Measurements from ENCODE around the gene KCNJ13.
"Not testable (repeated sequence)": the region's sequence is repeated elsewhere in the genome, so short reads cannot be mapped to it uniquely, and the experiment has no call there.

Gene KCNJ13

DNA sequence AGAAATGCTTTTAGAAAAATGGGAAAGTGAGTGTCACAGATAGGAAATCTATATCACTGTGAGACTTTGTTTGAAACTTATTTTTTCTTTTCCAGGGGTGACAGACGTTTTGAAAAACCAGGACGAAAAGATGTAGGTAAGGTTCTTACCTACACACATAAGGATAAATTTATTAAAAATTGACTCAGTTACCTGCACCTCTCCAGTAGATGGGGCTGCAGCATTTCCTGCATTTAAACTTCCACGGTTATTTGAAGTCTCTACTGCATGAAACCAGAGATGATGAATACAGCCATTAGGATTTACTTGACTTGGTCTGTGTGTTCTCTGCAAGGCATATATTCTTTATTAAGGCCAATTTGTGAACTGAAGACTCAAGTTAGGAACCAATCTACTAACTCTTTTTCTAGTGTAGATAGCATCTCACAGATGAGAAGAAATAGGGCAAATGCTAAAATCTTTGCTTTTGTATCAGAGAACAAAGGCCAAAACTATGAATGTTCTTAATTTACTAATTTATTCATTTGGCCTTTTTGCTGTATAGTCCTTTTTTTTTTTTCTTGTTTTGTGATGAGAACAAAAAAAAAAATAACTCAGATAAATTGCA, 15.0 kb downstream of the KCNJ13 start:
- DNase-seq: peak in 1 of 14 donors; percentile 10

DNA sequence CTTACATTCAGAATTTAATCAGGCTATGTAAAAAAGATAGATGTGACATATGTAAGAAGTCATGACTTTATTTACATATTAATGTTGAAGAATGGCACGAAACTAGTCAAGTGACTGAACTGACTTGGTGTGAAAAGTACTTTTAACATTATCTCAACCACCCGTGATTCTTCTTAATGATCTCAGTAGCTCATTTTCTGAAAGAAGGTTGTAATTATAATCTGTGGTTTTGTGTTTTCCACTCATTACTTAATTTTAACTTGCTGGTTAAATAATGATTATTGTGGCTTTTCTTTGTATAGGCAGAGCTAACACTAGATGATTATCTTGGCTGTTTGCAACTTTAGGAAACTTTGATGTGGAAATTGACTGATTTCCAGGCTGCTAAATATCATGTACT, 18.5 kb downstream of the KCNJ13 start:
- no peak for DNase-seq

DNA sequence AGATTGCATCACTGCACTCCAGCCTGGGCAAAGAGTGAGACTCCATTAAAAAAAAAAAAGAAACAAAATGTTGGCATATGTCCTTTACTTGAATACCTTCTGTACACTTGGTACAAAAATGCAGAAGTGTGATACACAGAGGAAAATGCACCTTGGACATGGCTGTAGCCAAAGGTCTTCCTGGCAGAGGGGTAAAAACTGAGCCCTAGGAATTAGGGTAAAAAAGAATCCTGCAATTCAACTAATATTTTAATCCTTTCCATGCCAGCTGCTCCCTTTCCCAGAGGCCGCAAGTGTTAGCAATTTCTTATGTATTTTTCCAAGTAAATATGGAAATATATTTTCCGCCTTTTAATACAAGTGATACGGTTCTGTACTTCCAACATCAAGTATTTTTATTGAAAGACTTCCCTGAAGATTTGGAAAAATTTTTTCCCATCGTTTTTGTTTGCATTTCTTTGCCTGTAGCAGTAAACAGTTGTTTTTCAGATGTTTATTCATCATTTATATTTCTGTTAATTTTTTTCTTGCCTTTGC, 26.2 kb downstream of the KCNJ13 start:
- no peak for DNase-seq

DNA sequence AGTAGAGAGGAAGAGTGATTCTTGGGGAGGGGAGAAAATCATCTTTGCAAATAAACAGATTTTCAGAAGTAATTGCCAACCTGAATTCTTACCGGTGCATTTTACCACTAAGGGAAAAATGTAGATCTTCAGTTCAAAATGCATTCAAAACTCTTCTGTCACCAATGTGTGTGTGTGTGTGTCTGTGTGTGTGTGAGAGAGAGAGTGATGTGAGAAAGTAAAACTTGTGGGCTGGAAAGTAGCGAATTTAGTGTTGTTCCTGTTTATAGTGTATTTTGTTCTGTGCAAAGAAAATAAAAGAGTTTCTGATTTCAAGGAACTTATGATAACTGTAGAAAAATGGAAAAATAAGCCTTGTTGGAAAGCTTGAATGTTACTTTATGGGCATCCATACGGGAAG, 27.0 kb downstream of the KCNJ13 start:
- no peak for DNase-seq

DNA sequence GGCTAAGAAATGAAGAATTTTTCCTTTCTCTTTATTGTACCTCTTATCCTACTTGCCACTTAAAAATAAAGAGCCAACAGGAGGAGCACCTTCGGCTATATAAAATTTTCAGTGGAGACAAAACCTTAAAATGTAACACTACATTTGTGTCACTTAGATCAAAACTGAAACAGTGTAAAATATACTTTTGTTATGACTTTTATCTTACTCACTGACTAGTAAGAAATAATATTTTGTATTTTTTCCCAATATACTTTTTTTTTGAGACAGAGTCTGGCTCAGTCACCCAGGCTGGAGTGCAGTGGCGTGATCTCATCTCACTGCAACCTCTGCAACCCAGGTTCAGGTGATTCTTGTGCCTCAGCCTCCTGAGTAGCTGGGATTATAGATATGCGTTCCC, 28.3 kb downstream of the KCNJ13 start:
- DNase-seq: no peak

DNA sequence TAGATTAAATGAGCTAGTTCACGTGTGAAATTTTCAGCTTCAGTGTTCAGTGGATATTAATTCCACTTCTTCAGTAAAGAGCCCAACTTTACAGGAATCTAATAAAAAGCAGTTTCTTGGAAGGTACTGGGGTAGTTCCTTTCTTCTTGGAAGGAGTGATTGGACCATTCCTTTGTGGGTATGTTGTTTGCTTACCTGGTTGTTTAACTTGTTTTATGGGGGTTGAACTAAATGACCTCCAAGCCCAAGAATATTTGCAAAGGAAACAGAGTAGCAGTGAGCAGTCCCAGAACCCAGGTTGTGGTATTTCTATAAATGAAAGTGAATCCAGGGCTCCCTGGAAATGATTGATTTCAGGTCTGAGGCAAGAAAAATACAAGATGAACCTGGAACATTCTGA, 31.4 kb downstream of the KCNJ13 start:
- no peak for DNase-seq

DNA sequence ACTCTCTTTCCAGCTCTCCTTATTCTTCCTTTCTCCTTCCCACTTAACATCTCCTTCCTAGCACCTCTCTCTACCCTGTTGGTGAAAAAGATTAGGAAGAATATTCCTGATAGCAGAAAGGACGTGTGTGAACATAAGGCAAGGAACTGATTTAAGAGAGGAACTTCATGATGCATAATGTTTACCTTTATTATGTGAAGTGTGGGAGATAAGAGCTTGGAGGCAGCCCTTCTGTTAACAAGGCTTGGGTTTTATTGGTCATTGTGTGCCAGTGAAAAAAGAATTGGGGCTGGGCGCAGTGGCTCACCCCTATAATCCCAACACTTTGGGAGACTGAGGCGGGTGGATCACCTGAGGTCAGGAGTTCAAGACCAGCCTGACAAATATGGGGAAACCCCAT, 34.4 kb downstream of the KCNJ13 start:
- no peak for DNase-seq

DNA sequence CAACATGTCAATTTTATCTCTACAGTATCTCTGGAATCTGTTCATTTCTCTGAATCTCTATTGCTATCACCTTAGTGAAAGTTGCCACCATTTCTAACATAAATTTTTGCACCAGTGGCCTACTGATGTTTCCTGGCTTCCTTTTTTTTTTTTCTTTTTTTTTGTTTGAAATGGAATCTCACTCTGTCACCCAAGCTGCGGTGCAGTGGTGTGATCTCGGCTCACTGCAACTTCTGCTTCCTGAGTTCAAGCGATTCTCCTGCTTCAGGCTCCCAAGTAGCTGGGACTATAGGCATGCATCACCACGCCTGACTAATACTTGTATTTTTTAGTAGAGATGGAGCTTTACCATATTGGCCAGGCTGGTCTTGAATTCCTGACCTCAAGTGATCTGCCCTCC, 35.1 kb downstream of the KCNJ13 start:
- DNase-seq: no peak

DNA sequence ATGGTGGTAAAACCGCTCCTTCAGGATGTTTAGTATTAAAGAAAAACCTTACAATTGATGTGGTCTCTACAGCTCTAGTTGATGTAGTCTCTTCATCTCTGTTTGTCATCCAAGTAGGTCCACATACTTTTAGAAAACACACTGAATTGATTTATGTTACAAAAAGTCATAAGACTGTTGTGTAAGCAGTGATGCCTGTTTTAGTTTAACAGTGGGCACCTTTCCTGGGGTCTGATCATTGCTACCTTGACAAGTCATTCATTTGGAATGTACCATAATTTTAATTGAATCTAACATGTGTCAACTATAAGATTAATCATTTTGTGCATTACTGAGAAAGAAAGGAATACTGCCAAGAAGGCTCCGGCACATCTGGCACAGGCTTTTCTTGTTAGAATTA, 44.9 kb downstream of the KCNJ13 start:
- DNase-seq: no peak

DNA sequence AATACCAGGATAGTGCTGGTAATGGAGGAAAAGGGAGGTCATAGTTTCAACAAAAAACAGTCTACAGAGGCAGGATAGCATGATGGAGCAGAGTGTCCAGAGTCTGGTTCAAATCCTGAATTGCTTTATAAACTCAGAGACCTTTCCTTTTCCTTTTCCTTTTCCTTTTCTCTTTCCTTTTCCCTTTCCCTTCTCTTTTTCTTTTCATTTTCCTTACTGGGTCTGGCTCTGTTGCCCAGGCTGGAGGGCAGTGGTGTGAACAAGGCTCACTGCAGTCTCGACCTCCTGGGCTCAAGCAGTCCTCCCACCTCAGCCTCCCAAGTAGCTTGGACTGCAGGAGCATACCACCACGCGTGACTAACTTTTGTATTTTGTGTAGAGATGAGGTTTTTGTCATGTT, 47.6 kb downstream of the KCNJ13 start:
- DNase-seq: no peak

DNA sequence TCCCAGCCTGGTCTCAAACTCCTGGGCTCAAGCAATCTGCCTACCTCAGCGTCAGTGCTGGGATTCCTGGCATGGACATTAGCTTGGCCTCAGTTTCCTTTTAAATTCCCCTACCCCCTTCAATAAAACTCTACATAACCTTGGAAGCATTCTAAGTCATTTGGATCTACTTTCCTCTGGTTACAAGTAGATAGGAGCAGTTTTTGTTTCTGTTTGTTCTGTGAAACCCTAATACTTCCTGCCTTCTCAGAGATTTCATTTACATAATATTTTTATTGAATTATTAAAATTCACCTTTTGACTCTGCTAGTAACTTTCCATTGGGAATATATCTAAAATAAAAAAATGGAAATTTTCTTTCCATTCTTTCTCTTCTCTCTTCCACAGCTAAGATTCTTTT, 53.3 kb downstream of the KCNJ13 start:
- DNase-seq: no peak

DNA sequence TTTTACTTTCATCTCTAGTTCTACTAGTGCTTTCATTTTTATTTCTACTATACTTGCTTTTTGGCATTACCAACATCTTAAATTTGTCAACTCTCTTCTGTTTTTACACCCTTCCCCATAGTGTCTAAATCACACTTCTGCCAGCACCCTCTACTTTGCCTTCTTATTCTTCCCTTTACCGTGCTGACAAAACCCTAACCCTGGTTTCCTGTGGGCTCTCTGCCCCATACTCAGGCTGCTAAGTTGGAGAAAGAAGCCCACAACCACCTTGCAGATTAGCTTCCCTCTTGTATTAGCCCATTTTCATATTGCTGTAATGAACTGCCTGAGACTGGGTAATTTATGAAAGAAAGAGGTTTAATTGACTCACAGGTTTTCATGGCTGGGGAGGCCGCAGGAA, 54.5 kb downstream of the KCNJ13 start:
- DNase-seq: no peak

DNA sequence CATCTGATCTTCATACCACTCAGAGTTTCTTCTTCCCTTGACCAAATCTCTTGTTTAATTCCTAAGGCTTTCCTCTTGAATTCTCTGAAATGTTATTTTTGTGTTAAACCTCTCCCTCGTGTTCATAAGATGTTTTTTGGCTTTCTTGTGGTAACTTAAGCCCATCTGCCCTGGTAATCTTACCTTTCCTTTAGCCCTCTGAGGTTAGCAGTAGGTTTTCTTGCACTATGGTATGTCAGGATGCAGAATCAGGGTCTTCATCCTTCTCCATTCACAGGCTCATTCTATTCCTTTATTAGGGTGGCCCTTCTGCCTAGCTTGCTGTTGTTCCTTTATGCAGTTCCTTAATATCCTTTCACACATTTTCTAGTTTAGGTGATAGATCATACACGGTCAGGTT, 55.1 kb downstream of the KCNJ13 start:
- no peak for DNase-seq

DNA sequence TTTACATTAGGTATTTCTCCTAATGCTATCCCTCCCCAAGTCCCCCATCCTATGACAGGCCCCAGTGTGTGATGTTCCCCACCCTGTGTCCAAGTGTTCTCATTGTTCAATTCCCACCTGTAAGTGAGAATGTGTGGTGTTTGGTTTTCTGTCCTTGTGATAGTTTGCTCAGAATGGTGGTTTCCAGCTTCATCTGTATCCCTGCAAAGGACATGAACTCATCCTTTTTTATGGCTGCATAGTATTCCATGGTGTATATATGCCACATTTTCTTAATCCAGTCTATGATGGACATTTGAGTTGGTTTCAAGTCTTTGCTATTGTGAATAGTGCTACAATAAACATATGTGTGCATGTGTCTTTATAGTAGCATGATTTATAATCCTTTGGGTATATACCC, 56.3 kb downstream of the KCNJ13 start:
- not testable (repeated sequence) for DNase-seq

Data from C1 segment of cervical spinal cord (tissue), 14 donors.